Stimulated activated naive CD8-positive, alpha-beta T cell treated with anti-CD3 and anti-CD28 coated beads, Interleukin-15, Interleukin-2, amounts not matched to agents 100 ng/mL and 50 ng/mL, for 24 hours (primary cell): ENCODE results near the gene ARHGAP19.

Experiments
- H3K27ac Mint-ChIP-seq: one replicate; pipeline ENCODE4 v1.8.0; 2021; ENCODE audit warnings: mild to moderate bottlenecking, mixed read lengths
- H3K27me3 Mint-ChIP-seq: one replicate; pipeline ENCODE4 v1.8.0; 2021; ENCODE audit warnings: mixed read lengths
- H3K36me3 Mint-ChIP-seq: one replicate; pipeline ENCODE4 v1.8.0; 2021; ENCODE audit warnings: low read depth, mixed read lengths
- H3K4me1 Mint-ChIP-seq: one replicate; pipeline ENCODE4 v1.8.0; 2021; ENCODE audit warnings: low read depth, mixed read lengths
- H3K4me3 Mint-ChIP-seq: one replicate; pipeline ENCODE4 v1.8.0; 2021; ENCODE audit warnings: mild to moderate bottlenecking, mixed read lengths
- H3K9me3 Mint-ChIP-seq: one replicate; pipeline ENCODE4 v1.8.0; 2021; ENCODE audit warnings: mixed read lengths

ARHGAP19 gene

DNA sequence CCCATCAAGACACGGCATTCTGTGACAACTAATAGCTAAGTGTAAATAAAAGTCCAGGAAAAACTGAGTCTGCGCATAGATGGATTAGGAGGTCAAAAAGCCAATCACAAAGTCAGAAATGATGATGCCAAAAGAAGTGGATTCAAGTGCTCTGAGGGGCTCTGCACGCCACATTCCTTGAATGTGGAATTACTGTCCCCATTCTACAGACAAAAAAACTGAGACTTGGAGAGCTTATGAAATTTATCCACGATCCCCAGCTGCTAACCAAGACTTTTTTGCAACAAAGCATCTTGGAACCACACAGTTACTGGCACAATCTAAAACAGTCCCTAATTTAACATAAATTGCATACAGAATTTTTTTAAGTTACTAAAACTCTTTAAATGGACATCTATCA is 57.1 kb downstream of the ARHGAP19 start:
- Mint-ChIP-seq H3K27me3 (no peaks in the 10 kb centered on the region), H3K36me3 (peaks cover 12% of the 10 kb centered on the region)

DNA sequence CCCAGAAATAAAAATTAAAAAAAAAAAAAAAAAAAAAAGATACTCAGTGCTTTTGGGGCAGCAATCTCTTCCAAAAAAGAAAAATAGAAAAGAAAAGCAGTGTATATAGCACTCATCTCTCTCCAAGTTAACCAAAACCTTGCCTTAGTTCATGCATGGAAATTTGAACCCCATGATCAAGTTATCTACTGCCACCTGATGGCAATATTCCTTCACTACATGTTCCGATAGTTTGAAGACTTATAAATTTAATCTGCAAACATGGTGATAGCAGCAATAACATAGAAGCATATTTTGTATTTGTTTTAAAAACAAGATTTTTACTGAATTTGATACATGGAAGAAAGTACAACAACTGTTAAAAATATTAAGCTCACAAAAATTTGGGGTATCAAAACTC is 58.0 kb downstream of the ARHGAP19 start:
- H3K4me3 Mint-ChIP-seq = no peak overlapping the region
- H3K4me1 Mint-ChIP-seq = peaks cover 19% of the 10 kb centered on the region
- H3K27ac Mint-ChIP-seq = no peak overlapping the region

More for the DNA sequence above, 57.1 kb downstream of the ARHGAP19 start:
- no peaks in the 10 kb centered on the region for H3K9me3 Mint-ChIP-seq
- no peak overlapping the region for H3K27ac Mint-ChIP-seq
- peaks cover 9% of the 10 kb centered on the region for H3K4me1 Mint-ChIP-seq
- H3K4me3 Mint-ChIP-seq = no peak overlapping the region

DNA sequence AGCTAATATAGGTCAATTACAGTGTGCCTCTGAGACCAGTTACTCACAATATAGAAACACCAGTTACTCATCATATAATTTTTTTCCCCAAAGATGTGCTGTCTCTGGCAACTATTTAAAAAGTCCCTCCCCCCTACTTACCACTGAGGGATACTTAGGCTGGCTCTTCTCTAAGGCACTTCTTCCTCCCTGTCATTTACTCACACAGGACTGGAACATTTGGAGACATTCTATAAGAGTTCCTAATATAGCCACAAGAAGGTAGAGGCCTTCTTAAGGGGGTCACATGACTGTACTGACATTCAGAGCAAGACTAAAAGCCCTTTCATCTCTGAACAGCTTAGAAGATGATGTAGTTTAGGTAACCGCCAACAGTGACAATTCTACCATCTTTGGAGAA is 62.3 kb downstream of the ARHGAP19 start:
- no peak overlapping the region for H3K27ac Mint-ChIP-seq
- H3K27me3 Mint-ChIP-seq = no peaks in the 10 kb centered on the region
- no peaks in the 10 kb centered on the region for H3K9me3 Mint-ChIP-seq
- H3K4me3 Mint-ChIP-seq = no peak overlapping the region
- peaks cover 59% of the 10 kb centered on the region for H3K36me3 Mint-ChIP-seq
- H3K4me1 Mint-ChIP-seq = peaks cover 20% of the 10 kb centered on the region

More for the DNA sequence above, 58.0 kb downstream of the ARHGAP19 start:
- no peaks in the 10 kb centered on the region for H3K9me3 Mint-ChIP-seq
- no peaks in the 10 kb centered on the region for H3K27me3 Mint-ChIP-seq
- peaks cover 21% of the 10 kb centered on the region for H3K36me3 Mint-ChIP-seq

DNA sequence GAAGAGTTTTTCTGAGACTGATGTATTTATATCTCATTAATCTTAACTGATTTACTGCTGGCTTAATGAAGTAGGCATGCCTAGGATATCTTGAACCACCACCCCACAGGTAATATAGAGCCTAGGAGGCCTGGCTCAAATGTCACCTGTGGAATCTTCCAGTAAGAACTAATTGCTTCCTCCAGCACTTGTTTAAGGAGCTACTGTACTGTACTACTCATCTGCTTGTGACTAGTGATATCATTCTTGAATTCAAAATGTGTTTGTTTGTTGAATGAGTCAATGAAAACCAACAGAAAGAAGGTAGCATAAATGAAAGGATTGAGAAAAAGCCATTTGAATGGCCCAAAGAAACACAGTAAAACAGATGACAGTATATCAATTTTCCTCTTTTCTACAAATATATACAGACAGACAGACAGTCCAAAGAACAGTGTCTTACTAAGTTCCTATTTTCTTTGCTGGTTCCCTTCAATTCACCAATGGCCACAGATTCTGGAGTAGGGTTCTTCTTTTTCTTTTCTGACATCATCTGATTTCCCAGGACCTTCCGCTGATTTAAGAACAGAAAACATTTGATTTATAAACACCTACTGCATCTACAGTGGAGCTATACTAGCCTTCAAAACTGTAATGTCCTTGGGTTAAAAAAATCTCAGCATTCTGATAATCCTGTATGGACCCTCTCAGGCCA is 63.0 kb downstream of the ARHGAP19 start:
- Mint-ChIP-seq H3K36me3 (peaks cover 61% of the 10 kb centered on the region), H3K4me3 (no peak overlapping the region), H3K4me1 (peaks cover 20% of the 10 kb centered on the region), H3K27me3 (no peaks in the 10 kb centered on the region), H3K27ac (peak overlapping the region; percentile 37), H3K9me3 (no peaks in the 10 kb centered on the region)

DNA sequence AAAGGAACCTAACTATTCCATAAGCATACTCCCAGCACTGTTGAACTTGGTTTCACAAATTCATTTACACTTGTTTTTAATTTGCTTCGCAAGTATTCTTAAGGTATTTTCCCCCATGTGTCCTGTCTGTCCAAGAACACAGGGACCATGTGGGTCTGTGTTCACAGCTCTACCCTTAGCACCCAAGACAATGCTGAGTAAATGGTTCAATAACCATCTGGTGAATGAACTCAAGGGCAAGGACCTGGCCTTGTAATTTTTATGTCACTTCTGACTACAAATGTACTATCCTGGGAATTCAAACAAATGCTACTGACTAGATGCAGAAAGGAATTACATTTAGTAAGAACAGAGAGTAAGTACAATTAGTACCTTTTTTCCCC is 63.7 kb downstream of the ARHGAP19 start:
- Mint-ChIP-seq H3K9me3 (no peaks in the 10 kb centered on the region), H3K36me3 (peaks cover 58% of the 10 kb centered on the region), H3K27ac (no peak overlapping the region), H3K4me1 (peaks cover 20% of the 10 kb centered on the region), H3K4me3 (no peak overlapping the region), H3K27me3 (no peaks in the 10 kb centered on the region)

DNA sequence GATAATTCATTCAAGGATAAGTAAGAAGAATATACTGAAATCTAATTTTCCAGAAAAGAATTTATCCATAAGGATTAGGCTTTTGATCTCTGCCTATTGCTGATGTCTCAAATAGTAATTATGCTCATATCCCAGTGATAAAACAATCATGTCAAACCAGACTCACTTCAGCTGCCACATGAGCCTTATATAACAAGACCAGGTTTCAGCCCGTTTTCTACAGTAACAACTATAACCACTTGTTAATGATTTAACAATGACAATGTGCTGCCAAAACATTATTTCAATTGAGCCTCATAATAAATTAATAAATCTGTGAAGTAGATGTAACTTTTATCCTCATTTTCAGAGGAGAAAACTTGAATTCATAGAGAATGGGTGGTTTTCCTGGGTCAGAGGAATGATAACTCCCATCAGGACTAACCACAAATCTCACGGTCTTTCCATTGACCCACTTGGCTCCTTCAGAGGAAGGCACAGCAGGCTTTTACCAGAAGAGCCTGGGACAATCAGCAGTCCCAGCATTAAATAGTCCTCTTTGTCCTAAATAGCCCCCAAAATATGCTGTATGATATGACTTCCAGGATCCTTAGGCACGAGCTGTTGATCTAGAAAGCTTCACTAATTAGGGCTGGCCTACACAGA is 64.2 kb downstream of the ARHGAP19 start:
- peaks cover 20% of the 10 kb centered on the region for H3K4me1 Mint-ChIP-seq
- H3K27ac Mint-ChIP-seq = no peak overlapping the region
- H3K36me3 Mint-ChIP-seq = peaks cover 58% of the 10 kb centered on the region
- no peak overlapping the region for H3K4me3 Mint-ChIP-seq
- H3K27me3 Mint-ChIP-seq = no peaks in the 10 kb centered on the region
- no peaks in the 10 kb centered on the region for H3K9me3 Mint-ChIP-seq

DNA sequence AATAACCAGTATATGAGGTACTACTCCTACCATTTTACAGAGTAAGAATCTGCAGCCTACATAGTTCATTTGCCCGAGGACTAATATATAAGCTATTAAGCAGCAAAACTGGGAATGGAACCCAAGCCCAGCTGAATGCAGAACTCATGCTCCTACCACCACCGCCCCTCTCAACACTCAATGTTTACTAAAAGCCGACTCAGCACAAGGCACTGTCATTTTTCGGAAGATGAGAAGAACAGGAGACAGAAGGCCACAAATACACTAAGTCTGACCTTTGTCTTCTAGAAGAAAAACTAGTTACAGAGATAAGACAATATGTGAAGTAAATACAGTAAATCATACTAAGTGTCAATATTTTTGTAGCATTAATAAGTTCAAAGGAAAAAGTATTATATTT is 66.0 kb downstream of the ARHGAP19 start:
- Mint-ChIP-seq H3K27me3 (no peaks in the 10 kb centered on the region), H3K9me3 (no peaks in the 10 kb centered on the region), H3K4me1 (peaks cover 19% of the 10 kb centered on the region), H3K36me3 (peaks cover 56% of the 10 kb centered on the region), H3K27ac (no peak overlapping the region), H3K4me3 (no peak overlapping the region)

DNA sequence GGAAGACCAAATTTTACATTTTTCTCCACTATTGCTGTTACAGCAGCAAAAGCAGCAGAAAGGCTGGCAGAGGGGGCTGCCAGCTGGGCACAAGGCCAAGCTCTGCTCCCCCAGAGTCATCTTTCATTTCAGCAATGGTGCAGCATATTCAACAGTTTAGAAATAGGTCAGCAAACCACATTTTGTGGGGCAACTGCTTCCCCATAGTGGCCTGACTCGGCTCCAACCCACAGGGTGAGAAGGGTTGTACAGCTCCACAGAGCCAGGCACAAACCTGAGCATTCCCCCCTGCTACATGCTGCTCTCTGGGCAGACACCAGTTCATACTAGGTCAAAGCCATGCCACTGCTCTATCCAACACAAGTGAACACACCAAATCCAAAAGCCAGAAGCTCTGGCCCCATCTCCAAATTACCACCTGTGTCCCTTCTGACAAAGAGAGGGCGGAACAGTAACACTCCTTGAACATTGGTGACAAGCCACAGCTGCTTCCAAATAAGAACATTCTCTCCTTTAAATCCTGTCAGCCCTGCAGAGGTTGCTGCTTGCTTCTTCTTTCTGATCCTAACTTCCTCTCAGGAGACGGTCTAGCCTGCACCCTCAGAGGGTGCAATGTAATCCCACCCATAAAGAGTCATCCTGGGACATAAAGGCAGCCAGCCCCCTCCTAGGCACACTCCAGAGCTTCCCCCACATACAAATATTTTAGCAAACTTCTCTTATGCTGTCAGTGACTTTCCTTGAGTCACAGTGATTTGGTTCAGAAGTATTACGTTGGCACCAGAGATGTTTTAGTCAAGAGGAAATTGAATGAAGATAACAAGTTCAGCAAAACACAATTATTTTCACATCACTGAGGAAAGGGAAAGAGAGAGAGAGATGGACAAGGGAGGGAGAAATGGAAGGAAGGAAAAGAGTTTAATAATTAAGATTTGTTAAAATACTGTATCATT is 67.7 kb downstream of the ARHGAP19 start:
- Mint-ChIP-seq H3K4me3 (no peak overlapping the region), H3K36me3 (peaks cover 51% of the 10 kb centered on the region), H3K27ac (no peak overlapping the region), H3K4me1 (peaks cover 5% of the 10 kb centered on the region), H3K9me3 (no peaks in the 10 kb centered on the region), H3K27me3 (no peaks in the 10 kb centered on the region)

DNA sequence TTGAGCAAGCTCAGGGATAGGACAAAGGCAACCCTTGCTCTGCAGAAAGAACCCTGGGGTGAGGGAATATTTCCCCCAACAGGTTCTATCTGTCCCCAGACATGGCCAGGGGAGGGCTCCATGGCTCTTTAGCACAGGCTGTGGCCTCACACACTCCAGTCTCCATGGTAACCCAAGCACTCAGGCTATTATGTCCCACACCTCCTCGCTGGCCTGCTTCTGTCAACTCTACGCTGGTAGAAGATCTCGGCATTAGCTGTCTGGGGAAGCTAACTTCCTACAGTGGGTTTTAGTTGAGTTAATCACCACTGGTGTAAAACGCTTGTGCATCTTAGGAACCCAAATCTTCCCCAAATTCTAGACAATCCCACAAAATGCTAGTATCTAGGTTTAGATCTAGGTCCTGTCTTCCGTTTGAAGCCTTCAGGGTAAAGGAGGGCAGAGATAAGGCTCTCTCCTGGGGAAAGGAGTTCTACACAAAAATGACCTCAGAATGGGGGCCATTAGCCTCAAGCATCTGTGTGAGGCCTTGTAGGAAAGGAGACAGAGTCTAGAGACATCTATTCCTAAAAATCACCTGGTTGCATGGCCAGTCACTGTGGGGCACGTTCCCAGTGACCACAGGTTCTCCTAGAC is 70.0 kb downstream of the ARHGAP19 start:
- Mint-ChIP-seq H3K27me3 (no peaks in the 10 kb centered on the region), H3K9me3 (no peaks in the 10 kb centered on the region), H3K4me1 (peaks cover 17% of the 10 kb centered on the region), H3K4me3 (no peak overlapping the region), H3K27ac (no peak overlapping the region), H3K36me3 (peaks cover 29% of the 10 kb centered on the region)

DNA sequence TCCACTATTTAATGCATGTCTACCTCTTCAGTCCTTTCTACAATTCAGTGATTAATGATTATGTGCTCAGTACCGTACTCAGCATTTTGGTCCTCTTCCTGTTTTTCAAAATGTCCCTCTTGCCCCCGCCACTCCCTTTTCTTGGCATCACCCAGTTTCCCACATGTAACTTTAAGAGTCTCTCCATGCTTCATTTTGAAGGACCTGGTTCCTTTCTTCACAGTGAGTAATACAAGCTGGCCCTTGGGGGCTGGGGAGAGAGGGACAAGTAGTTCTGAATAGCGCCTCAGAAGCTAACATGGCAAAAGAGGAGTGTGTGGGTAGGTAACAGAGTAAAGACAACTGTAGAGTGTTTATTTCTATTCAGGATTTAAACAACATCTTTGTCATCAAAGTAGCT is 72.1 kb downstream of the ARHGAP19 start:
- H3K4me3 Mint-ChIP-seq = no peak overlapping the region

DNA sequence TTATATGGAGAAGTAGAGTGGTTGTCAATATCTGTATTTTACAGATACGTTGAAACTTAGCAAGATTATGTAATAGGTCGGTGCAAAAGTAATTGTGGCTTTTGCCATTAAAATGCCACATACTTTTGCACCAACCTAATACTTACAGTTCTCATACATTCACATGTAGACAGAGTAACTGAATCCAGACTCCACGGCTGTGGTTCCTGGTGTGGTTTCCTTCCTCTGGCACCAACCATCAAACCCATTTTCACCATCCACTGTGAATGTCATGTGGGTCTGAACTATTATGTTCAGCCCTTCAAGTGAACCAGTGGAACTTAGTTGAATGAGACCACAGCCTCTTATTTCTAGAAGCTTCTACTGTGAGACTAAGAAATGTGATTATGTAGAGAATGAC is 75.1 kb downstream of the ARHGAP19 start:
- H3K27me3 Mint-ChIP-seq = no peaks in the 10 kb centered on the region
- H3K27ac Mint-ChIP-seq = peak overlapping the region; percentile 4
- H3K36me3 Mint-ChIP-seq = peaks cover 6% of the 10 kb centered on the region
- no peak overlapping the region for H3K4me3 Mint-ChIP-seq
- H3K9me3 Mint-ChIP-seq = no peaks in the 10 kb centered on the region
- peaks cover 26% of the 10 kb centered on the region for H3K4me1 Mint-ChIP-seq

More for the DNA sequence above, 72.1 kb downstream of the ARHGAP19 start:
- H3K36me3 Mint-ChIP-seq = peaks cover 12% of the 10 kb centered on the region
- no peaks in the 10 kb centered on the region for H3K27me3 Mint-ChIP-seq
- no peaks in the 10 kb centered on the region for H3K9me3 Mint-ChIP-seq
- peaks cover 26% of the 10 kb centered on the region for H3K4me1 Mint-ChIP-seq
- H3K27ac Mint-ChIP-seq = no peak overlapping the region

DNA sequence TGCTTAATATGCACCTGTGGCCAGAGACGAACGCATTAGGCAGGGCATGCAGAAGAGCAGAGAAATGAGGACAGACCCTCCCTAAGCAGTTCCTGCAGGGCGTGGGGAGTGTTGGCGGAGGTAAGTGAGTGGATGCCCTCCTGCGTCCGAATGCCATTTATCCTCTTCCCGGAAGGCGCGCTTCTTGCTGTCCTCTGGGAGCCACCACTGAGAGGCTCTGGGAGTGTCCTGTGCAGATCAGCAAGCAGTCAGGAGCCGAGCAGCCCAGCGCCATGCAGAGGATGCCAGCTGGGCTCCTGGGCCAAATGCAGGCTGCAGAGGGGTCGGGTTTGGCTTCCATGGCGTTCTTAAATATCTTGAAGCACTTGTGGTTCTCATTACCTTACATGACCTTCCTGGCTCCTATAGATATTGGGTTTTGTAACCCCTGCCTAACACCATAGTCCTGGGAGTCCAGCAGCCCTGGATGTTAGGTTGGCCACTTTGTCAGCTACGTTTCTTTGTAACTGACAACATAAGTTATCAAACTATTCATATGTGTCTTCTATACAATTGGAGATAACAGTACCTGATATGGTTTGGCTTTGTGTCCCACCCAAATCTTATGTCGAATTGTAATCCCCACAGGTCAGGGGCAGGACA is 76.7 kb downstream of the ARHGAP19 start:
- H3K27ac Mint-ChIP-seq = no peak overlapping the region
- H3K4me3 Mint-ChIP-seq = no peak overlapping the region
- H3K36me3 Mint-ChIP-seq = peaks cover 6% of the 10 kb centered on the region
- no peaks in the 10 kb centered on the region for H3K27me3 Mint-ChIP-seq
- no peaks in the 10 kb centered on the region for H3K9me3 Mint-ChIP-seq
- peaks cover 26% of the 10 kb centered on the region for H3K4me1 Mint-ChIP-seq

DNA sequence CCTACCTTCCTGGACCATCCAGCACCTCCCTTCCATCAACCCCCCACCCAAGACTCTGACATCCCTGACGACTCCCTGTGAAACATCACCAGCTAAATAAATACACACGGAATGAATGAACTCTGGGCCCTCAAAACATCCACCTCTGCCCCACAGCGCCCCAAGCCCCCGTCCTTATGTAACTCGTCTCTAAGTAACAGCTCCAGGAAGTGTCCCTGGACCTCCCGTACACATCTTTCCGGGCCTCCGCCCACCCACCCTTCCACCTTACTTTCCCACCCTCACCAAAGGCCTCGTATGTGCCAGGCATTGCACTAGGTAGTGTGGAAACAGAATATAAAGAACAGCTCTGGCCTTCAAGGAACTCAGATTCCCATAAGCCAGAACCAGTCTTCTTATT is 79.0 kb downstream of the ARHGAP19 start:
- H3K27me3 Mint-ChIP-seq = no peaks in the 10 kb centered on the region
- no peak overlapping the region for H3K4me3 Mint-ChIP-seq
- peaks cover 20% of the 10 kb centered on the region for H3K4me1 Mint-ChIP-seq
- no peaks in the 10 kb centered on the region for H3K36me3 Mint-ChIP-seq
- no peak overlapping the region for H3K27ac Mint-ChIP-seq
- no peaks in the 10 kb centered on the region for H3K9me3 Mint-ChIP-seq

DNA sequence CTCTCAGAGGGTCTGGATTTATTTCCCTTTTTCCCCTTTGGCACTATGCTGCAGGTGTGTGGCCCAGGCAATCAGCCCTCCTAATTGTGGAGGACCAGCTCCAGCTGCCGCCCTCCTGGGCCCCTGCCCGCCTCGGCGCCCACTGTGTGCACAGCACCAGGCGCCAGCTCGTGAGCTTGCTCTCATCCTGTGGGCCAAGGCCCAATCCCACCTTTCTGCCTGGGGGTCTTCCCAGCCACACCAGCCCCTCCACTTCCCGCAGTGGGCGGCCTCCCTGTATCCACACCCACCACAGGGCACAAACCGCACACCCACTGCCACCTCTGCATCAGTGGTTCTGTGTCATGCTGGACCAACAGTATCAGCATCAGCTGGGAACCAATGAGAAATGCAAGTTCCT is 81.2 kb downstream of the ARHGAP19 start:
- H3K4me1 Mint-ChIP-seq = no peaks in the 10 kb centered on the region
- no peaks in the 10 kb centered on the region for H3K9me3 Mint-ChIP-seq
- H3K27ac Mint-ChIP-seq = no peak overlapping the region
- no peak overlapping the region for H3K4me3 Mint-ChIP-seq
- no peaks in the 10 kb centered on the region for H3K36me3 Mint-ChIP-seq
- no peaks in the 10 kb centered on the region for H3K27me3 Mint-ChIP-seq
